IMR-90 (cell line): Measurements from ENCODE around the gene CACNA2D3. TPM values are rescaled to one million over a fixed set of nuclear protein-coding genes. Genes with fewer than 3 reads are reported as not detected.

Source experiments
- ATAC-seq: fragments of 200-7000 bp; cut with Tn5 transposase; 2 replicates; pipeline ENCODE4 v1.9.1; 2020; ENCODE audit warnings: low read depth, mild to moderate bottlenecking, moderate library complexity
- BruUV-seq: library from RNA; stranded (reverse); fragments of 400-500 nt; replicated peaks from 2 replicates; lab custom pipeline; 2021; lab: Mats Ljungman, UMichigan
- CTCF ChIA-PET: fragments of 300-600 bp; formaldehyde crosslinking; extraction: SDS; loops from one replicate; lab custom pipeline; 2021; ENCODE audit warnings: antibody characterized with exemption; lab: Yijun Ruan, JAX
- POLR2A ChIA-PET: fragments of 300-600 bp; sonication (Branson Sonifier 250); formaldehyde crosslinking; loops from one replicate; lab custom pipeline; 2022; ENCODE audit warnings: antibody characterized with exemption; ENCODE audit not compliant: unreplicated experiment; lab: Charles Lee
- DNase-seq: peaks from one replicate; pipeline ENCODE4 v3.0.0; 2013
- H2AFZ ChIP-seq: replicated peaks from 2 replicates; pipeline ENCODE3; 2013; ENCODE audit warnings: low read length, mild to moderate bottlenecking; ENCODE audit not compliant: poor library complexity
- H2AK5ac ChIP-seq: 2 replicates; pipeline ENCODE4 v1.6.1; 2013; ENCODE audit warnings: low read depth, low read length, inconsistent platforms
- H2AK9ac ChIP-seq: replicated peaks from 2 replicates; pipeline ENCODE3; 2013; ENCODE audit warnings: mild to moderate bottlenecking, low read depth, low read length, moderate library complexity; ENCODE audit not compliant: poor library complexity
- H2BK120ac ChIP-seq: 2 replicates; pipeline ENCODE4 v1.6.1; 2013; ENCODE audit warnings: low read depth, low read length, inconsistent platforms
- H2BK15ac ChIP-seq: 3 replicates; pipeline ENCODE4 v1.6.1; 2013; ENCODE audit warnings: low read depth, low read length, inconsistent platforms
- H2BK20ac ChIP-seq: 2 replicates; pipeline ENCODE4 v1.6.1; 2013; ENCODE audit warnings: low read depth, mild to moderate bottlenecking, inconsistent platforms, low read length, moderate library complexity
- H2BK5ac ChIP-seq: 2 replicates; pipeline ENCODE4 v1.6.1; 2013; ENCODE audit warnings: mild to moderate bottlenecking, low read depth, low read length, inconsistent platforms; ENCODE audit not compliant: poor library complexity, severe bottlenecking
- H3K14ac ChIP-seq: replicated peaks from 2 replicates; pipeline ENCODE4 v1.6.1; 2013; ENCODE audit warnings: low read depth, low read length, inconsistent platforms
- H3K18ac ChIP-seq: 2 replicates; pipeline ENCODE4 v1.6.1; 2013; ENCODE audit warnings: low read depth, low read length, control low read depth
- H3K23ac ChIP-seq: 2 replicates; pipeline ENCODE4 v1.6.1; 2013; ENCODE audit warnings: low read depth, low read length, inconsistent platforms
- H3K27ac ChIP-seq: 2 replicates; pipeline ENCODE4 v1.5.1; 2013; ENCODE audit warnings: mild to moderate bottlenecking, control low read depth, low read length; ENCODE audit not compliant: insufficient read depth
- H3K27me3 ChIP-seq: 2 replicates; pipeline ENCODE4 v1.6.1; 2013; ENCODE audit warnings: low read length; ENCODE audit not compliant: control insufficient read depth, insufficient read depth
- H3K36me3 ChIP-seq: 2 replicates; pipeline ENCODE4 v1.6.1; 2013; ENCODE audit warnings: low read length, mixed read lengths; ENCODE audit not compliant: control insufficient read depth, insufficient read depth
- H3K4ac ChIP-seq: 2 replicates; pipeline ENCODE4 v1.6.1; 2013; ENCODE audit warnings: low read depth, low read length, inconsistent platforms
- H3K4me1 ChIP-seq: 2 replicates; pipeline ENCODE4 v1.6.1; 2013; ENCODE audit warnings: low read length, mixed read lengths; ENCODE audit not compliant: control insufficient read depth, insufficient read depth
- H3K4me2 ChIP-seq: 2 replicates; pipeline ENCODE4 v1.6.1; 2013; ENCODE audit warnings: low read depth, mild to moderate bottlenecking, control low read depth, low read length, moderate library complexity
- H3K4me3 ChIP-seq: 2 replicates; pipeline ENCODE4 v1.5.1; 2013; ENCODE audit warnings: low read depth, mild to moderate bottlenecking, control low read depth, low read length, moderate library complexity; ENCODE audit not compliant: insufficient read depth
- H3K56ac ChIP-seq: 2 replicates; pipeline ENCODE4 v1.6.1; 2013; ENCODE audit warnings: low read length, inconsistent platforms; ENCODE audit not compliant: insufficient read depth; ENCODE audit errors: extremely low read depth
- H3K79me1 ChIP-seq, 2 experiments: 2 replicates each; pipeline ENCODE4 v1.6.1; 2013; ENCODE audit warnings: low read length in 2 of 2, inconsistent platforms in 1 of 2, low read depth in 1 of 2
- H3K9ac ChIP-seq: 2 replicates; pipeline ENCODE4 v1.6.1; 2013; ENCODE audit warnings: low read depth, low read length, control low read depth
- H3K9me1 ChIP-seq: 2 replicates; pipeline ENCODE4 v1.6.1; 2013; ENCODE audit warnings: low read length, inconsistent platforms; ENCODE audit not compliant: insufficient read depth
- H3K9me3 ChIP-seq: 2 replicates; pipeline ENCODE4 v1.6.1; 2013; ENCODE audit warnings: low read length; ENCODE audit not compliant: control insufficient read depth, insufficient read depth
- H4K20me1 ChIP-seq: 2 replicates; pipeline ENCODE4 v1.6.1; 2013; ENCODE audit warnings: low read length, inconsistent platforms; ENCODE audit not compliant: insufficient read depth
- H4K5ac ChIP-seq: 2 replicates; pipeline ENCODE4 v1.6.1; 2013; ENCODE audit warnings: mild to moderate bottlenecking, low read depth, low read length, control low read depth
- H4K8ac ChIP-seq, 2 experiments: 2 replicates each; pipeline ENCODE4 v1.6.1; 2013; ENCODE audit warnings: low read depth in 2 of 2, low read length in 2 of 2, control low read depth in 1 of 2, inconsistent platforms in 1 of 2
- H4K91ac ChIP-seq: 2 replicates; pipeline ENCODE4 v1.6.1; 2013; ENCODE audit warnings: low read depth, low read length, inconsistent platforms; ENCODE audit not compliant: insufficient read depth
- BHLHE40 ChIP-seq: fragments of 150-350 bp; IDR thresholded peaks from 2 replicates; pipeline ENCODE4 v1.6.1; 2016; ENCODE audit warnings: mild to moderate bottlenecking, low read depth, low read length
- CEBPB ChIP-seq: IDR thresholded peaks from 2 replicates; pipeline ENCODE4 v1.6.1; 2012; ENCODE audit warnings: low read depth, low read length, improper control_type of control experiment
- FOS ChIP-seq: fragments of 150-350 bp; IDR thresholded peaks from 2 replicates; pipeline ENCODE4 v1.6.1; 2016; ENCODE audit warnings: low read depth, low read length
- MAFK ChIP-seq: IDR thresholded peaks from 2 replicates; pipeline ENCODE4 v1.6.1; 2012; ENCODE audit warnings: low read depth, low read length, improper control_type of control experiment
- MAZ ChIP-seq: IDR thresholded peaks from 2 replicates; pipeline ENCODE4 v1.6.1; 2012; ENCODE audit warnings: low read depth, mild to moderate bottlenecking, low read length, improper control_type of control experiment, moderate library complexity, borderline replicate concordance
- POLR2A ChIP-seq: IDR thresholded peaks from 2 replicates; pipeline ENCODE4 v1.6.1; 2012; ENCODE audit warnings: mild to moderate bottlenecking, low read depth, low read length
- RFX5 ChIP-seq: IDR thresholded peaks from 2 replicates; pipeline ENCODE4 v1.8.0; 2012; ENCODE audit warnings: low read depth, mild to moderate bottlenecking, low read length, moderate library complexity
- WGBS, 2 experiments: methylation state at CpG; one replicate each; pipeline versions ENCODE4 v1.1.5 to v1.1.7; 2013; ENCODE audit warnings: missing lambda C conversion rate in 2 of 2; ENCODE audit not compliant: insufficient read length in 1 of 2; ENCODE audit errors: extremely low coverage in 2 of 2; 5-methylcytosine and 5-hydroxymethylcytosine counted together
- dilution Hi-C: fragments of 300-500 bp; cut with HindIII; formaldehyde crosslinking; loops from one replicate; pipeline ENCODE4 v1.14.3; 2018; ENCODE audit warnings: low sequenced_read_pairs; ENCODE audit not compliant: unreplicated experiment
- in situ Hi-C: fragments of 300-500 bp; cut with MboI; formaldehyde crosslinking; loops from 3 replicates; pipeline ENCODE4 v1.14.3; 2019; ENCODE audit warnings: low sequenced_read_pairs, inconsistent platforms, mixed read lengths
- intact Hi-C: fragments of 100-400 bp; cut with micrococcal nuclease; formaldehyde crosslinking; loops from 2 replicates; pipeline ENCODE4 v1.10.0; 2022
- polyA plus RNA-seq, 3 experiments: library from polyadenylated mRNA; depleted of rRNA; stranded (reverse); fragments of >200 nt; gene quantifications; 2 replicates each; pipeline ENCODE4 v1.2.3, GENCODE V29; 2012; ENCODE audit warnings: low replicate concordance in 1 of 3
- total RNA-seq: library from RNA; depleted of rRNA; stranded (reverse); fragments of >200 nt; gene quantifications from 2 replicates; pipeline ENCODE4 v1.2.3, GENCODE V29; 2012

CACNA2D3 gene
- total and polyA plus RNA-seq, 2 of the 4 experiments (the other 2 are of a cell fraction), result 0.36 to 0.41 TPM

GRCh38 chr3:54356261-54357045, 234.1 kb downstream of the CACNA2D3 start:
- Histone ChIP-seq H2BK120ac (no peak overlapping the region), H3K14ac (no peak overlapping the region), H4K5ac (no peak overlapping the region), H4K20me1 (no peaks in the 10 kb centered on the region), H4K91ac (no peak overlapping the region), H3K4me1 (no peaks in the 10 kb centered on the region), H3K27me3 (no peaks in the 10 kb centered on the region), H2AK5ac (no peak overlapping the region), H4K8ac (no peak overlapping the region), H2AFZ (no peak overlapping the region), H3K4me2 (no peak overlapping the region), H3K4me3 (no peak overlapping the region), H3K79me1 (no peaks in the 10 kb centered on the region), H2BK15ac (no peak overlapping the region), H3K9ac (no peak overlapping the region), H3K9me1 (no peaks in the 10 kb centered on the region), H2BK20ac (no peak overlapping the region), H3K18ac (no peak overlapping the region), H3K4ac (no peak overlapping the region), H2AK9ac (no peak overlapping the region), H2BK5ac (no peak overlapping the region), H3K23ac (no peak overlapping the region), H3K56ac (no peak overlapping the region), H3K36me3 (no peaks in the 10 kb centered on the region), H3K9me3 (peaks cover 13% of the 10 kb centered on the region), H3K27ac (no peak overlapping the region)
- CTCF ChIA-PET, result no interaction called here
- POLR2A ChIA-PET, result no interaction called here
- no TSS peak for BruUV-seq
- dilution Hi-C loops (no loop called here), intact Hi-C loops (no loop called here), in situ Hi-C loops (no loop called here)
- TF ChIP-seq BHLHE40 (no peak), MAFK (no peak), FOS (no peak), MAZ (no peak), CEBPB (no peak), RFX5 (no peak), POLR2A (no peak)
- no CpG with 5 or more reads among the region's 6 CpGs for WGBS, 2 experiments
- ATAC-seq, result no peak
- DNase-seq, result no peak
